C4-2B (cell line): Measurements from ENCODE around the gene VSX2.

Experiments used
- ZFX ChIP-seq: fragments of 450-650 bp; IDR thresholded peaks from 2 replicates; pipeline ENCODE4 v1.6.1; 2017
- TF ChIP-seq, protein P1 (sequence below): fragments of 450-650 bp; conservative IDR thresholded peaks from 2 replicates; pipeline ENCODE4 v1.5.1; 2017; ENCODE audit warnings: mild to moderate bottlenecking

GRCh38 chr14:74286736-74287135 lies 47.5 kb downstream of the VSX2 start:
- TF ChIP-seq, protein P1, sequence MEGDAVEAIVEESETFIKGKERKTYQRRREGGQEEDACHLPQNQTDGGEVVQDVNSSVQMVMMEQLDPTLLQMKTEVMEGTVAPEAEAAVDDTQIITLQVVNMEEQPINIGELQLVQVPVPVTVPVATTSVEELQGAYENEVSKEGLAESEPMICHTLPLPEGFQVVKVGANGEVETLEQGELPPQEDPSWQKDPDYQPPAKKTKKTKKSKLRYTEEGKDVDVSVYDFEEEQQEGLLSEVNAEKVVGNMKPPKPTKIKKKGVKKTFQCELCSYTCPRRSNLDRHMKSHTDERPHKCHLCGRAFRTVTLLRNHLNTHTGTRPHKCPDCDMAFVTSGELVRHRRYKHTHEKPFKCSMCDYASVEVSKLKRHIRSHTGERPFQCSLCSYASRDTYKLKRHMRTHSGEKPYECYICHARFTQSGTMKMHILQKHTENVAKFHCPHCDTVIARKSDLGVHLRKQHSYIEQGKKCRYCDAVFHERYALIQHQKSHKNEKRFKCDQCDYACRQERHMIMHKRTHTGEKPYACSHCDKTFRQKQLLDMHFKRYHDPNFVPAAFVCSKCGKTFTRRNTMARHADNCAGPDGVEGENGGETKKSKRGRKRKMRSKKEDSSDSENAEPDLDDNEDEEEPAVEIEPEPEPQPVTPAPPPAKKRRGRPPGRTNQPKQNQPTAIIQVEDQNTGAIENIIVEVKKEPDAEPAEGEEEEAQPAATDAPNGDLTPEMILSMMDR: no peak
- no peak for TF ChIP-seq ZFX
